Transverse colon (tissue), 4 donors: ENCODE measurements around the gene LMTK2.

Experiments used
- POLR2A ChIP-seq: fragments of 450-650 bp; IDR thresholded peaks from one replicate; pipeline ENCODE4 v1.6.1; 2016; ENCODE audit warnings: antibody characterized with exemption, mild to moderate bottlenecking, moderate library complexity
- POLR2AphosphoS5 ChIP-seq, 3 donors: sonication (generic); formaldehyde crosslinking; IDR thresholded peaks; one replicate each; pipeline ENCODE4 v1.6.1; 2016; ENCODE audit warnings: antibody characterized with exemption in 3 of 3
- TF ChIP-seq, protein P1 (sequence below), 5 experiments: fragments of 200-600 bp in 3 of 5; fragments of 450-650 bp in 2 of 5; sonication (generic) in 3 of 5; IDR thresholded peaks; 1 replicate in 2 of 5; 2 replicates in 3 of 5; pipeline ENCODE4 v1.5.1; 2016 to 2017; ENCODE audit warnings: antibody characterized with exemption in 5 of 5, inconsistent platforms in 3 of 5, mild to moderate bottlenecking in 2 of 5, moderate library complexity in 1 of 5

DNA sequence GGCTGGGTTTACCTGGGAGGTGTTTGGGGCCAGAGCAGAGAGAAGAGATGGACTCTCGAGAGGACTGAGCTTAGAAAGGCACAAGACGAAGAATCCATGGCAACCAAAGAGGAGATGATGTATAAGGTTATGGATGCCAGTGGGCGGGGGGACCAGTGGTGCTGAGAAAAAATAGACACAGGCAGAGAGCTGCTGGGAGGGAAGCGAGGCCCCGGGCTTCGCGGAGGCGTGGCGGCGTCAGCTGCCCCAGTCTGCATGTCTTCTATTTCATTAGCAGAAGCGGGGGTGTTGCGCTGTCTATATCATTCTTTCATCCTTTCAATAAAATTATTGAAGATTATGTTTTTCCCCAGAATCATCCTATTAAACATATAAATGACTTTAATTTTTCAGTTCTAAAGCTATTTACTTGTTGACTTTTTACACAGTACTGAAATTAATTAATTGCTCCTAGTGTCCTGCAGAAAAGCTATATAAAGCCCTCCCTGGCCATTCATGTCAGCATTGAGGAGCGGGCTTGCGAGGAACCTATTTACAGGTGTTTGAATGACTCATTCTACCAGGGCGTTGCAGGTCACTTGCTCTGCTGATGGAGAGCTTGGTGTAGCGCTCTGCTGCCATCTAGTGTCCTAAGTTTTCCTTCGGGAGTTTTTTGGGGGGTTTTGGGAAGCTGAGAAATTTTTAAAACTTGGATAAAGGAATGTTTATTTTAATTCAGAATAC, 61.7 kb downstream of the LMTK2 start:
- TF ChIP-seq POLR2A = no peak
- TF ChIP-seq, protein P1, sequence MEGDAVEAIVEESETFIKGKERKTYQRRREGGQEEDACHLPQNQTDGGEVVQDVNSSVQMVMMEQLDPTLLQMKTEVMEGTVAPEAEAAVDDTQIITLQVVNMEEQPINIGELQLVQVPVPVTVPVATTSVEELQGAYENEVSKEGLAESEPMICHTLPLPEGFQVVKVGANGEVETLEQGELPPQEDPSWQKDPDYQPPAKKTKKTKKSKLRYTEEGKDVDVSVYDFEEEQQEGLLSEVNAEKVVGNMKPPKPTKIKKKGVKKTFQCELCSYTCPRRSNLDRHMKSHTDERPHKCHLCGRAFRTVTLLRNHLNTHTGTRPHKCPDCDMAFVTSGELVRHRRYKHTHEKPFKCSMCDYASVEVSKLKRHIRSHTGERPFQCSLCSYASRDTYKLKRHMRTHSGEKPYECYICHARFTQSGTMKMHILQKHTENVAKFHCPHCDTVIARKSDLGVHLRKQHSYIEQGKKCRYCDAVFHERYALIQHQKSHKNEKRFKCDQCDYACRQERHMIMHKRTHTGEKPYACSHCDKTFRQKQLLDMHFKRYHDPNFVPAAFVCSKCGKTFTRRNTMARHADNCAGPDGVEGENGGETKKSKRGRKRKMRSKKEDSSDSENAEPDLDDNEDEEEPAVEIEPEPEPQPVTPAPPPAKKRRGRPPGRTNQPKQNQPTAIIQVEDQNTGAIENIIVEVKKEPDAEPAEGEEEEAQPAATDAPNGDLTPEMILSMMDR (IDR thresholded peaks at IDR 0.05) = peak; percentile 82 to 88 (median 87)
- no peak for TF ChIP-seq POLR2AphosphoS5 (IDR thresholded peaks at IDR 0.05)
